Right atrium auricular region (tissue), 2 donors: Measurements from ENCODE around the gene PTAR1. TPM values are rescaled to one million over a fixed set of nuclear protein-coding genes. Genes with fewer than 3 reads are reported as not detected.

Experiments
- DNase-seq: peaks from one replicate; pipeline ENCODE4 v3.0.0-alpha.2; 2019; ENCODE audit warnings: low spot score
- H3K27ac ChIP-seq, 2 donors: fragments of 200-600 bp; sonication (generic); 1 replicate in 1 of 2; 2 replicates in 1 of 2; pipeline ENCODE4 v1.5.1; 2016 to 2019
- H3K27me3 ChIP-seq, 2 donors: fragments of 200-600 bp; sonication (generic); one replicate each; pipeline versions ENCODE4 v1.5.1 to v1.6.0; 2017 to 2019
- H3K36me3 ChIP-seq: fragments of 200-600 bp; sonication (generic); one replicate; pipeline ENCODE4 v1.5.1; 2016
- H3K4me1 ChIP-seq, 2 donors: fragments of 200-600 bp; sonication (generic); one replicate each; pipeline versions ENCODE4 v1.5.1 to v1.6.0; 2017 to 2019
- H3K4me3 ChIP-seq, 2 donors: fragments of 200-600 bp; sonication (generic); 1 replicate in 1 of 2; 2 replicates in 1 of 2; pipeline ENCODE4 v1.5.1; 2017 to 2019; ENCODE audit warnings: mild to moderate bottlenecking in 1 of 2, moderate library complexity in 1 of 2
- H3K9me3 ChIP-seq, 2 donors: fragments of 200-600 bp; sonication (generic); one replicate each; pipeline ENCODE4 v1.5.1; 2019
- CTCF ChIP-seq, 2 donors: fragments of 200-600 bp; sonication (generic); IDR thresholded peaks; one replicate each; pipeline ENCODE4 v1.5.1; 2019; ENCODE audit warnings: antibody characterized with exemption in 2 of 2
- total RNA-seq, 2 donors: library from RNA; depleted of rRNA; stranded (reverse); fragments of >200 nt; gene quantifications; one replicate each; pipeline ENCODE4 v1.1.0, GENCODE V29; 2016

The PTAR1 gene
- total RNA-seq, 2 donors from 2014 or later: 29.2 to 32.1 TPM

GRCh38 chr9:69731348-69731747 is 28.5 kb downstream of the PTAR1 start:
- DNase-seq: no peak
- H3K27ac ChIP-seq: no peak overlapping the region
- no peaks in the 10 kb centered on the region for H3K27me3 ChIP-seq
- peaks cover 55% of the 10 kb centered on the region for H3K36me3 ChIP-seq
- no peaks in the 10 kb centered on the region for H3K4me1 ChIP-seq
- no peak overlapping the region for H3K4me3 ChIP-seq
- no peak for TF ChIP-seq CTCF (IDR thresholded peaks at IDR 0.05)
- H3K9me3 ChIP-seq: no peaks in the 10 kb centered on the region

GRCh38 chr9:69719983-69720382 is 39.8 kb downstream of the PTAR1 start:
- no peak overlapping the region for H3K4me3 ChIP-seq
- H3K27ac ChIP-seq: no peak overlapping the region
- H3K4me1 ChIP-seq: no peaks in the 10 kb centered on the region
- no peaks in the 10 kb centered on the region for H3K9me3 ChIP-seq
- no peaks in the 10 kb centered on the region for H3K27me3 ChIP-seq
- H3K36me3 ChIP-seq: peaks cover 18% of the 10 kb centered on the region
- TF ChIP-seq CTCF (IDR thresholded peaks at IDR 0.05): no peak
- DNase-seq: no peak

- Histone ChIP-seq H3K27me3 (no peaks in the 10 kb centered on the region), H3K36me3 (peaks cover 18% of the 10 kb centered on the region), H3K4me3 (no peak overlapping the region), H3K27ac (no peak overlapping the region), H3K9me3 (no peaks in the 10 kb centered on the region), H3K4me1 (no peaks in the 10 kb centered on the region)
- DNase-seq: no peak
- TF ChIP-seq CTCF (IDR thresholded peaks at IDR 0.05): no peak
Observed at GRCh38 chr9:69719367-69719766, 40.4 kb downstream of the PTAR1 start.

GRCh38 chr9:69718218-69718617 is 41.6 kb downstream of the PTAR1 start:
- Histone ChIP-seq H3K4me1 (no peaks in the 10 kb centered on the region), H3K9me3 (no peaks in the 10 kb centered on the region), H3K27me3 (no peaks in the 10 kb centered on the region), H3K36me3 (peaks cover 16% of the 10 kb centered on the region), H3K4me3 (no peak overlapping the region), H3K27ac (no peak overlapping the region)
- no peak for DNase-seq
- TF ChIP-seq CTCF (IDR thresholded peaks at IDR 0.05): no peak

GRCh38 chr9:69715825-69716224 is 44.0 kb downstream of the PTAR1 start:
- Histone ChIP-seq H3K36me3 (peaks cover 13% of the 10 kb centered on the region), H3K4me1 (no peaks in the 10 kb centered on the region), H3K4me3 (no peak overlapping the region), H3K27me3 (no peaks in the 10 kb centered on the region), H3K9me3 (no peaks in the 10 kb centered on the region), H3K27ac (no peak overlapping the region)
- TF ChIP-seq CTCF (IDR thresholded peaks at IDR 0.05): no peak
- DNase-seq: no peak

GRCh38 chr9:69715096-69715495 is 44.7 kb downstream of the PTAR1 start:
- TF ChIP-seq CTCF (IDR thresholded peaks at IDR 0.05): no peak

More at GRCh38 chr9:69715096-69715495, 44.7 kb downstream of the PTAR1 start:
- Histone ChIP-seq H3K36me3 (peaks cover 13% of the 10 kb centered on the region), H3K4me3 (no peak overlapping the region), H3K9me3 (no peaks in the 10 kb centered on the region), H3K27ac (no peak overlapping the region), H3K27me3 (no peaks in the 10 kb centered on the region), H3K4me1 (no peaks in the 10 kb centered on the region)
- no peak for DNase-seq
